A673 (cell line): ENCODE data around the gene INHBB. TPM values are rescaled to one million over a fixed set of nuclear protein-coding genes. Genes with fewer than 3 reads are reported as not detected.

Experiments used
- BruUV-seq: library from RNA; stranded (reverse); fragments of 400-500 nt; replicated peaks from 2 replicates; lab custom pipeline; 2021; lab: Mats Ljungman, UMichigan
- CTCF ChIA-PET: fragments of 300-600 bp; sonication (Branson Sonifier 250); formaldehyde crosslinking; loops from one replicate; lab custom pipeline; 2022; ENCODE audit warnings: antibody characterized with exemption; lab: Charles Lee
- POLR2A ChIA-PET: fragments of 300-600 bp; sonication (Branson Sonifier 250); formaldehyde crosslinking; loops from one replicate; lab custom pipeline; 2022; ENCODE audit warnings: antibody characterized with exemption; ENCODE audit not compliant: low non-redundant PET; lab: Charles Lee
- DNase-seq: peaks from one replicate; pipeline ENCODE4 v3.0.0-alpha.2; 2015; ENCODE audit warnings: low spot score
- H3K27ac ChIP-seq: fragments of 200-600 bp; sonication (generic); 2 replicates; pipeline ENCODE4 v1.5.1; 2016; ENCODE audit warnings: mixed run types, low read depth, mild to moderate bottlenecking, mixed read lengths, antibody characterized with exemption, low read length; ENCODE audit not compliant: poor library complexity, severe bottlenecking
- H3K27me3 ChIP-seq: fragments of 200-600 bp; sonication (generic); replicated peaks from 2 replicates; pipeline ENCODE4 v1.6.1; 2017; ENCODE audit warnings: mixed run types, low read depth, mild to moderate bottlenecking, mixed read lengths, antibody characterized with exemption, low read length; ENCODE audit not compliant: insufficient read depth, poor library complexity
- H3K36me3 ChIP-seq: fragments of 200-600 bp; sonication (generic); 2 replicates; pipeline ENCODE4 v1.6.1; 2016; ENCODE audit warnings: mixed run types, mild to moderate bottlenecking, mixed read lengths, antibody characterized with exemption, low read length; ENCODE audit not compliant: insufficient read depth, poor library complexity, severe bottlenecking
- H3K4me1 ChIP-seq: fragments of 200-600 bp; sonication (generic); 2 replicates; pipeline ENCODE4 v1.6.1; 2017; ENCODE audit warnings: mixed run types, mild to moderate bottlenecking, mixed read lengths, antibody characterized with exemption, low read length; ENCODE audit not compliant: insufficient read depth, poor library complexity, severe bottlenecking
- H3K4me3 ChIP-seq: fragments of 200-600 bp; sonication (generic); 2 replicates; pipeline ENCODE4 v1.5.1; 2016; ENCODE audit warnings: low read depth, mixed run types, mild to moderate bottlenecking, mixed read lengths, low read length; ENCODE audit not compliant: poor library complexity, severe bottlenecking
- H3K9me3 ChIP-seq: fragments of 200-600 bp; sonication (generic); 2 replicates; pipeline ENCODE4 v1.6.1; 2016; ENCODE audit warnings: mixed run types, low read depth, mild to moderate bottlenecking, mixed read lengths, antibody characterized with exemption, low read length; ENCODE audit not compliant: poor library complexity, severe bottlenecking
- CTCF ChIP-seq: fragments of 300-800, 200-600 bp; sonication (generic); conservative IDR thresholded peaks from 2 replicates; pipeline ENCODE4 v1.5.1; 2017; ENCODE audit warnings: low read depth, mild to moderate bottlenecking, antibody characterized with exemption, low read length, moderate library complexity, mixed read lengths
- EZH2 ChIP-seq: fragments of 200-600 bp; sonication (generic); IDR thresholded peaks from 2 replicates; pipeline ENCODE4 v1.6.1; 2017; ENCODE audit warnings: borderline replicate concordance, low read depth, mild to moderate bottlenecking, mixed read lengths, antibody characterized with exemption, low read length; ENCODE audit not compliant: poor library complexity, severe bottlenecking
- intact Hi-C: fragments of 100-400 bp; cut with micrococcal nuclease; formaldehyde crosslinking; loops from one replicate; pipeline ENCODE4 v1.10.0; 2022; ENCODE audit not compliant: unreplicated experiment
- total RNA-seq: library from RNA; stranded (reverse); gene quantifications from 2 replicates; pipeline ENCODE4 v1.2.3, GENCODE V29; 2021

INHBB gene
- total RNA-seq, 1 experiment from 2014 or later, result 0.09 TPM

GRCh38 chr2:120400551-120400950 is 54.6 kb downstream of the INHBB start:
- no peaks in the 10 kb centered on the region for H3K27me3 ChIP-seq
- ChIA-PET CTCF (no interaction called here), POLR2A (no interaction called here)
- no peak for DNase-seq
- intact Hi-C loops, result no loop called here
- BruUV-seq, result no TSS peak
- H3K4me3 ChIP-seq, result no peak overlapping the region
- TF ChIP-seq CTCF (no peak), EZH2 (no peak)
- H3K9me3 ChIP-seq, result no peaks in the 10 kb centered on the region
- H3K36me3 ChIP-seq, result no peaks in the 10 kb centered on the region
- H3K27ac ChIP-seq, result no peak overlapping the region
- H3K4me1 ChIP-seq, result peaks cover 13% of the 10 kb centered on the region

Other genes starting within 250 kb of the INHBB start
- gene TMEM185B, start 122.7 kb upstream of the INHBB start, total RNA-seq, result 28.6 and 34.5 TPM in 2 replicates
- gene RALB, start 93.3 kb upstream of the INHBB start, total RNA-seq, result 47.0 and 52.1 TPM in 2 replicates